Measurements from ENCODE around the gene ALX1. TPM values are rescaled to one million over a fixed set of nuclear protein-coding genes. Genes with fewer than 3 reads are reported as not detected.

Gene ALX1
- total and polyA plus RNA-seq, 9 of the 15 experiments (the other 6 are each of a cell fraction or from before 2014, with no cell fraction given), result 0.09 to 0.31 (median 0.11) TPM; not detected in 2

DNA sequence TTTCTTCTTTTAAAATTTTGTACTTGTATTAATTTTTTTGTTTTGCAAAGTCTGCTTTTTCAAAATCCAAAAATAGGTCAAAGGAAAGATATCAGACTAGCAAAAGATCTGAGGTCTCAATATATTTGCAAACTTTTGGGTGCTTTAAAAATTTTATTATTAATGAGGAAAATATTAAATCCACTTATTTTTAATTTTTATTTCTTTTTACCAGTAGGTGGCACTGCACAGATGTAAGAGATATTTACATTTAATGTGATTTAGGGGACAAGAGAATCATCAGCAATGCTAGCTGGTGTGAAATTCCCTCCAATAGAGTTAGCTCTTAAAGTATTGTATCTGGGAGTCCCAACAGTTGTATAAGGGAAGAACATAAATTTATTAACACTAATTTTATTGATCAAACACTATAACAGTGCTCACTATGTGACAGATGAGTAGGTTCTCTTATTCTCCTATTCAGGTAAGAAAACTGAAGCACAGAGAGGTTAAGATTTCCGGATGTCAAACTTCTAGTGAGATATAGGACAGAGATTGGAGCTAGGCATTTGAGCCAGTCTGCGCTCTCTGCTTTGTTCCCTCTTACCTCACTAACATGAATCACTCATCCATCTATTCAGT is 30.5 kb downstream of the ALX1 start (continued):
- TF ChIP-seq, protein P1, sequence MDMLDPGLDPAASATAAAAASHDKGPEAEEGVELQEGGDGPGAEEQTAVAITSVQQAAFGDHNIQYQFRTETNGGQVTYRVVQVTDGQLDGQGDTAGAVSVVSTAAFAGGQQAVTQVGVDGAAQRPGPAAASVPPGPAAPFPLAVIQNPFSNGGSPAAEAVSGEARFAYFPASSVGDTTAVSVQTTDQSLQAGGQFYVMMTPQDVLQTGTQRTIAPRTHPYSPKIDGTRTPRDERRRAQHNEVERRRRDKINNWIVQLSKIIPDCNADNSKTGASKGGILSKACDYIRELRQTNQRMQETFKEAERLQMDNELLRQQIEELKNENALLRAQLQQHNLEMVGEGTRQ (CRISPR knock-in tag; IDR thresholded peaks at IDR 0.05), result no peak
- TF ChIP-seq SRSF7 (optimal IDR thresholded peaks at IDR 0.05; ENCODE audit: low read depth, low read length) (no peak), ZC3H8 (IDR thresholded peaks at IDR 0.05) (no peak), YY1 (IDR thresholded peaks at IDR 0.05; ENCODE audit: borderline replicate concordance in 1 of 3, control insufficient read depth in 1 of 3, extremely low read depth in 1 of 3, insufficient read depth in 3 of 3, insufficient read length in 1 of 3, insufficient replicate concordance in 2 of 3, low read depth in 1 of 3, low read length in 2 of 3) (no peak), ZNF280B (CRISPR knock-in tag; IDR thresholded peaks at IDR 0.05) (no peak), RHOXF2B (CRISPR knock-in tag; conservative IDR thresholded peaks at IDR 0.05) (no peak), NONO (IDR thresholded peaks at IDR 0.05; ENCODE audit: low read depth in 2 of 2, low read length in 1 of 2) (no peak)
